IMR-90 (cell line): Measurements from ENCODE around the gene SERP2.

Experiments
- CEBPB ChIP-seq: IDR thresholded peaks from 2 replicates; pipeline ENCODE4 v1.6.1; 2012; ENCODE audit warnings: low read depth, low read length, improper control_type of control experiment
- FOS ChIP-seq: fragments of 150-350 bp; IDR thresholded peaks from 2 replicates; pipeline ENCODE4 v1.6.1; 2016; ENCODE audit warnings: low read depth, low read length
- POLR2A ChIP-seq: IDR thresholded peaks from 2 replicates; pipeline ENCODE4 v1.6.1; 2012; ENCODE audit warnings: mild to moderate bottlenecking, low read depth, low read length
- RAD21 ChIP-seq: IDR thresholded peaks from 2 replicates; pipeline ENCODE4 v1.6.1; 2012; ENCODE audit warnings: low read length, improper control_type of control experiment
- SMC3 ChIP-seq: fragments of 150-350 bp; IDR thresholded peaks from 2 replicates; pipeline ENCODE4 v1.6.1; 2016; ENCODE audit warnings: low read depth, mild to moderate bottlenecking, antibody characterized with exemption, low read length, moderate library complexity
- TF ChIP-seq, protein P1 (sequence below): conservative IDR thresholded peaks from 2 replicates; pipeline ENCODE4 v1.5.1; 2012; ENCODE audit warnings: mild to moderate bottlenecking, low read depth, low read length, improper control_type of control experiment

GRCh38 chr13:44431150-44431549, 57.5 kb downstream of the SERP2 start:
- TF ChIP-seq CEBPB (no peak), POLR2A (no peak), SMC3 (no peak), FOS (no peak), RAD21 (no peak)
- TF ChIP-seq, protein P1, sequence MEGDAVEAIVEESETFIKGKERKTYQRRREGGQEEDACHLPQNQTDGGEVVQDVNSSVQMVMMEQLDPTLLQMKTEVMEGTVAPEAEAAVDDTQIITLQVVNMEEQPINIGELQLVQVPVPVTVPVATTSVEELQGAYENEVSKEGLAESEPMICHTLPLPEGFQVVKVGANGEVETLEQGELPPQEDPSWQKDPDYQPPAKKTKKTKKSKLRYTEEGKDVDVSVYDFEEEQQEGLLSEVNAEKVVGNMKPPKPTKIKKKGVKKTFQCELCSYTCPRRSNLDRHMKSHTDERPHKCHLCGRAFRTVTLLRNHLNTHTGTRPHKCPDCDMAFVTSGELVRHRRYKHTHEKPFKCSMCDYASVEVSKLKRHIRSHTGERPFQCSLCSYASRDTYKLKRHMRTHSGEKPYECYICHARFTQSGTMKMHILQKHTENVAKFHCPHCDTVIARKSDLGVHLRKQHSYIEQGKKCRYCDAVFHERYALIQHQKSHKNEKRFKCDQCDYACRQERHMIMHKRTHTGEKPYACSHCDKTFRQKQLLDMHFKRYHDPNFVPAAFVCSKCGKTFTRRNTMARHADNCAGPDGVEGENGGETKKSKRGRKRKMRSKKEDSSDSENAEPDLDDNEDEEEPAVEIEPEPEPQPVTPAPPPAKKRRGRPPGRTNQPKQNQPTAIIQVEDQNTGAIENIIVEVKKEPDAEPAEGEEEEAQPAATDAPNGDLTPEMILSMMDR, result no peak
